H1 (cell line): ENCODE results near the gene INPP5J. TPM values are rescaled to one million over a fixed set of nuclear protein-coding genes. Genes with fewer than 3 reads are reported as not detected.

Experiments
- CTCF ChIA-PET: fragments of 300-600 bp; sonication (Branson Sonifier 250); formaldehyde crosslinking; loops from one replicate; lab custom pipeline; 2021; ENCODE audit not compliant: partially characterized antibody; lab: Charles Lee
- POLR2A ChIA-PET: fragments of 300-600 bp; sonication (Branson Sonifier 250); formaldehyde crosslinking; loops from one replicate; lab custom pipeline; 2021; ENCODE audit warnings: inconsistent platforms; ENCODE audit not compliant: partially characterized antibody; lab: Charles Lee
- DNase-seq, 2 experiments: peaks; one replicate each; pipeline versions ENCODE4 v3.0.0 to v3.0.0-alpha.2; 2010 to 2022; ENCODE audit warnings: low spot score in 2 of 2, low read depth in 1 of 2, mixed read lengths in 1 of 2
- FAIRE-seq: peaks from 2 replicates; lab custom pipeline; 2011; peaks lifted over from hg19 to GRCh38; lab: Jason Lieb, UNC
- H2AFZ ChIP-seq: 2 replicates; pipeline ENCODE4 v1.8.1; 2012; ENCODE audit warnings: low read length, inconsistent platforms
- H2AK5ac ChIP-seq: 2 replicates; pipeline ENCODE4 v1.6.1; 2013; ENCODE audit warnings: low read depth, low read length
- H2BK120ac ChIP-seq: replicated peaks from 2 replicates; pipeline ENCODE3; 2013; ENCODE audit warnings: low read depth, low read length, inconsistent platforms
- H2BK12ac ChIP-seq: 2 replicates; pipeline ENCODE4 v1.6.1; 2013; ENCODE audit warnings: low read depth, low read length
- H2BK15ac ChIP-seq: 2 replicates; pipeline ENCODE4 v1.6.1; 2013; ENCODE audit warnings: low read length
- H2BK20ac ChIP-seq: 2 replicates; pipeline ENCODE4 v1.6.1; 2013; ENCODE audit warnings: low read length
- H2BK5ac ChIP-seq: 2 replicates; pipeline ENCODE4 v1.6.1; 2013; ENCODE audit warnings: low read depth, low read length
- H3K14ac ChIP-seq: 2 replicates; pipeline ENCODE4 v1.6.1; 2013; ENCODE audit warnings: inconsistent platforms; ENCODE audit not compliant: insufficient read length
- H3K18ac ChIP-seq: 2 replicates; pipeline ENCODE4 v1.6.1; 2013; ENCODE audit warnings: low read length; ENCODE audit errors: extremely low read depth
- H3K23ac ChIP-seq: 2 replicates; pipeline ENCODE4 v1.6.1; 2013; ENCODE audit warnings: inconsistent platforms; ENCODE audit not compliant: insufficient read length
- H3K23me2 ChIP-seq: 2 replicates; pipeline ENCODE4 v1.6.1; 2013; ENCODE audit warnings: low read depth, low read length
- H3K27ac ChIP-seq: 2 replicates; pipeline ENCODE4 v1.6.1; 2011; ENCODE audit warnings: low read depth, low read length, inconsistent platforms
- H3K27me3 ChIP-seq, 4 experiments: replicated peaks in 1 of 4; 1 replicate in 1 of 4; 2 replicates in 3 of 4; pipeline versions ENCODE4 v1.6.1 to v1.8.1; 2011 to 2013; ENCODE audit warnings: low read length in 3 of 4, mild to moderate bottlenecking in 3 of 4, inconsistent platforms in 2 of 4, mixed read lengths in 2 of 4, moderate library complexity in 1 of 4; ENCODE audit not compliant: control insufficient read depth in 3 of 4, insufficient read depth in 3 of 4; ENCODE audit errors: extremely low read depth in 1 of 4
- H3K36me3 ChIP-seq, 4 experiments: 2 replicates each; pipeline versions ENCODE4 v1.6.1 to v1.8.1; 2011 to 2013; ENCODE audit warnings: mild to moderate bottlenecking in 4 of 4, low read length in 3 of 4, moderate library complexity in 2 of 4, control low read depth in 1 of 4, inconsistent platforms in 1 of 4; ENCODE audit not compliant: insufficient read depth in 4 of 4, control insufficient read depth in 2 of 4
- H3K4ac ChIP-seq: replicated peaks from 2 replicates; pipeline ENCODE3; 2013; ENCODE audit warnings: low read length, low read depth, mixed read lengths, inconsistent platforms; ENCODE audit not compliant: insufficient read length
- H3K4me1 ChIP-seq, 4 experiments: replicated peaks in 1 of 4; 1 replicate in 1 of 4; 2 replicates in 3 of 4; pipeline versions ENCODE4 v1.6.1 to v1.8.1; 2011 to 2013; ENCODE audit warnings: low read length in 3 of 4, inconsistent platforms in 2 of 4, mixed read lengths in 1 of 4; ENCODE audit not compliant: insufficient read depth in 4 of 4, control insufficient read depth in 3 of 4
- H3K4me2 ChIP-seq, 2 experiments: 2 replicates each; pipeline versions ENCODE4 v1.6.1 to v1.8.1; 2011 to 2013; ENCODE audit warnings: low read depth in 2 of 2, low read length in 2 of 2, control low read depth in 1 of 2, inconsistent platforms in 1 of 2, mild to moderate bottlenecking in 1 of 2; ENCODE audit not compliant: insufficient read depth in 1 of 2
- H3K4me3 ChIP-seq, 4 experiments: fragments of 200-600, 300-600 bp in 1 of 4; sonication (generic), shearing (Covaris generic), sonication (Bioruptor Twin) in 1 of 4; 2 replicates each; pipeline versions ENCODE4 v1.5.1 to v1.8.1; 2011 to 2016; ENCODE audit warnings: low read length in 4 of 4, low read depth in 3 of 4, control low read depth in 2 of 4, inconsistent platforms in 2 of 4, mild to moderate bottlenecking in 2 of 4, mixed read lengths in 1 of 4, moderate library complexity in 1 of 4; ENCODE audit not compliant: insufficient read depth in 2 of 4; ENCODE audit errors: extremely low read depth in 1 of 4
- H3K56ac ChIP-seq: replicated peaks from 2 replicates; pipeline ENCODE3; 2013; ENCODE audit warnings: low read depth, mild to moderate bottlenecking, mixed read lengths, low read length, inconsistent platforms; ENCODE audit not compliant: insufficient read length
- H3K79me1 ChIP-seq: 2 replicates; pipeline ENCODE4 v1.6.1; 2013; ENCODE audit warnings: low read depth, low read length, control low read depth
- H3K79me2 ChIP-seq, 2 experiments: 2 replicates each; pipeline versions ENCODE4 v1.6.1 to v1.8.1; 2012 to 2013; ENCODE audit warnings: low read length in 2 of 2, mild to moderate bottlenecking in 2 of 2, inconsistent platforms in 1 of 2; ENCODE audit not compliant: insufficient read depth in 2 of 2, control insufficient read depth in 1 of 2
- H3K9ac ChIP-seq, 4 experiments: replicated peaks in 1 of 4; 1 replicate in 1 of 4; 2 replicates in 3 of 4; pipeline versions ENCODE4 v1.6.1 to v1.8.1; 2011 to 2013; ENCODE audit warnings: low read depth in 3 of 4, low read length in 3 of 4, control low read depth in 2 of 4, mild to moderate bottlenecking in 2 of 4, moderate library complexity in 2 of 4, inconsistent platforms in 1 of 4; ENCODE audit errors: extremely low read depth in 1 of 4
- H3K9me3 ChIP-seq, 2 experiments: 2 replicates each; pipeline versions ENCODE4 v1.6.1 to v1.8.1; 2012 to 2013; ENCODE audit warnings: mild to moderate bottlenecking in 2 of 2, moderate library complexity in 2 of 2, control low read depth in 1 of 2, inconsistent platforms in 1 of 2, low read depth in 1 of 2, low read length in 1 of 2, mixed read lengths in 1 of 2; ENCODE audit not compliant: insufficient read depth in 2 of 2
- H4K20me1 ChIP-seq, 2 experiments: replicated peaks in 1 of 2; 2 replicates each; pipeline versions ENCODE3 to v1.8.1; 2011 to 2013; ENCODE audit warnings: inconsistent platforms in 2 of 2, low read length in 2 of 2, mild to moderate bottlenecking in 1 of 2; ENCODE audit not compliant: insufficient read depth in 2 of 2, control insufficient read depth in 1 of 2
- H4K5ac ChIP-seq: 2 replicates; pipeline ENCODE4 v1.6.1; 2013; ENCODE audit warnings: low read length, low read depth, mixed read lengths, inconsistent platforms; ENCODE audit not compliant: insufficient read length
- H4K8ac ChIP-seq: 2 replicates; pipeline ENCODE4 v1.8.0; 2013; ENCODE audit warnings: mild to moderate bottlenecking, moderate library complexity, low read length, inconsistent platforms; ENCODE audit not compliant: insufficient read depth; ENCODE audit errors: extremely low read depth
- H4K91ac ChIP-seq: replicated peaks from 2 replicates; pipeline ENCODE3; 2013; ENCODE audit warnings: low read length, mixed read lengths, inconsistent platforms; ENCODE audit not compliant: insufficient read length
- MAX ChIP-seq: IDR thresholded peaks from 2 replicates; pipeline ENCODE4 v1.6.1; 2012; ENCODE audit warnings: inconsistent platforms
- WGBS, 2 experiments: shearing (Covaris generic) in 1 of 2; methylation state at CpG; one replicate each; pipeline versions ENCODE4 v1.1.6 to v1.1.7; 2013 to 2015; ENCODE audit warnings: low lambda C conversion rate in 2 of 2, mixed read lengths in 2 of 2, inconsistent platforms in 1 of 2, low coverage in 1 of 2, missing lambda C conversion rate in 1 of 2; ENCODE audit not compliant: insufficient replicate concordance in 2 of 2, insufficient coverage in 1 of 2, insufficient read length in 1 of 2; ENCODE audit errors: extremely low coverage in 1 of 2, missing lambda C conversion rate in 1 of 2; 5-methylcytosine and 5-hydroxymethylcytosine counted together
- polyA plus RNA-seq, 7 experiments: library from polyadenylated mRNA; depleted of rRNA in 3 of 7; stranded (reverse) in 5 of 7; unstranded in 2 of 7; fragments of >200 nt in 5 of 7; fragments of 200-250 nt in 2 of 7; gene quantifications; 1 replicate in 5 of 7; 2 replicates in 1 of 7; 4 replicates in 1 of 7; pipeline versions ENCODE4 v1.2.1 to v1.2.3, GENCODE V29; 2011 to 2013; ENCODE audit warnings: missing spikeins in 2 of 7, mixed read lengths in 2 of 7
- total RNA-seq: library from RNA; stranded (reverse); fragmentation: NEBNext Ultra II Directional; extraction: Animal tissue kit (Norgen Biotek cat#: 25700); gene quantifications from 2 replicates; pipeline ENCODE4 v1.2.1, GENCODE V29; 2021

INPP5J gene
- total and polyA plus RNA-seq, 2 of the 8 experiments (the other 6 are each of a cell fraction or from before 2014, with no cell fraction given), result 5.4 to 6.0 TPM

GRCh38 chr22:31173386-31174145 is 50.8 kb downstream of the INPP5J start:
- no peaks in the 10 kb centered on the region for H3K79me1 ChIP-seq
- H2BK20ac ChIP-seq, result no peak overlapping the region
- no peaks in the 10 kb centered on the region for H3K36me3 ChIP-seq
- H2BK15ac ChIP-seq, result no peak overlapping the region
- ChIA-PET POLR2A (interaction anchor here (0.6 kb wide), 1 partner anchor 39 kb away, joined by 3 read pairs; the partner anchor contains the start of gene LIMK2), CTCF (interaction anchor here (0.6 kb wide), 2 partner anchors 99 to 195 kb away, joined by 3 read pairs; no protein-coding TSS in a partner anchor)
- FAIRE-seq (no peak), DNase-seq (no peak)
- H3K79me2 ChIP-seq, result peaks cover 0 to 7% of the 10 kb centered on the region in 2 experiments; a peak in 2 of 4 replicates
- H3K18ac ChIP-seq, result no peak overlapping the region
- no peak overlapping the region for H3K23ac ChIP-seq
- H2AFZ ChIP-seq, result no peak overlapping the region
- no peaks in the 10 kb centered on the region for H3K4me1 ChIP-seq
- no peak overlapping the region for H3K14ac ChIP-seq
- no peak overlapping the region for H3K9ac ChIP-seq
- H3K27ac ChIP-seq, result no peak overlapping the region
- peaks cover 2% of the 10 kb centered on the region in 2 experiments for H4K20me1 ChIP-seq
- no peak overlapping the region for H4K91ac ChIP-seq
- no peak overlapping the region for H2AK5ac ChIP-seq
- H2BK120ac ChIP-seq, result no peak overlapping the region
- no peak overlapping the region for H4K5ac ChIP-seq
- no peak overlapping the region for H3K56ac ChIP-seq
- H4K8ac ChIP-seq, result no peak overlapping the region
- no peak overlapping the region for H3K4ac ChIP-seq
- no peaks in the 10 kb centered on the region for H3K27me3 ChIP-seq
- 87% methylated on average over 5 of the region's 5 CpGs; no CpG with 5 or more reads in 1 of the 2 experiments for WGBS, 2 experiments
- no peak overlapping the region for H3K4me3 ChIP-seq
- H2BK12ac ChIP-seq, result no peak overlapping the region
- no peaks in the 10 kb centered on the region for H3K9me3 ChIP-seq
- H2BK5ac ChIP-seq, result no peak overlapping the region
- no peak overlapping the region for H3K4me2 ChIP-seq
- no peaks in the 10 kb centered on the region for H3K23me2 ChIP-seq
- TF ChIP-seq MAX, result no peak
